Activated CD8-positive, alpha-beta memory T cell treated with anti-CD3 and anti-CD28 coated beads for 24 hours (primary cell): Measurements from ENCODE around the gene ARHGAP12.
"Not testable (repeated sequence)": the region's sequence is repeated elsewhere in the genome, so short reads cannot be mapped to it uniquely, and the experiment has no call there.

Experiments
- DNase-seq: peaks from one replicate; pipeline ENCODE4 v3.0.0-alpha.2; 2020

ARHGAP12 gene

GRCh38 chr10:31923389-31923788 lies 5.2 kb downstream of the ARHGAP12 start:
- no peak for DNase-seq

- no peak for DNase-seq
These were observed 7.6 kb downstream of the ARHGAP12 start for GRCh38 chr10:31921031-31921430.

- no peak for DNase-seq
These were observed 8.1 kb downstream of the ARHGAP12 start for GRCh38 chr10:31920538-31920937.

- no peak for DNase-seq
These were observed 9.8 kb downstream of the ARHGAP12 start for GRCh38 chr10:31918671-31919409.

- DNase-seq = no peak
These were observed 14.3 kb downstream of the ARHGAP12 start for GRCh38 chr10:31914370-31914769.

- DNase-seq = no peak
These were observed 15.5 kb downstream of the ARHGAP12 start for GRCh38 chr10:31912898-31913850.

GRCh38 chr10:31912289-31912688 lies 16.3 kb downstream of the ARHGAP12 start:
- no peak for DNase-seq

GRCh38 chr10:31910016-31910415 lies 18.6 kb downstream of the ARHGAP12 start:
- no peak for DNase-seq

GRCh38 chr10:31908157-31908556 lies 20.5 kb downstream of the ARHGAP12 start:
- DNase-seq = no peak

GRCh38 chr10:31906039-31906438 lies 22.6 kb downstream of the ARHGAP12 start:
- DNase-seq = no peak

GRCh38 chr10:31905586-31905985 lies 23.0 kb downstream of the ARHGAP12 start:
- DNase-seq = no peak

- no peak for DNase-seq
These were observed 26.0 kb downstream of the ARHGAP12 start for GRCh38 chr10:31902625-31903024.

- no peak for DNase-seq
These were observed 31.1 kb downstream of the ARHGAP12 start for GRCh38 chr10:31897506-31897905.

GRCh38 chr10:31896968-31897384 lies 31.7 kb downstream of the ARHGAP12 start:
- DNase-seq = no peak

- DNase-seq = not testable (repeated sequence)
These were observed 32.9 kb downstream of the ARHGAP12 start for GRCh38 chr10:31895722-31896121.

- DNase-seq = no peak
These were observed 40.2 kb downstream of the ARHGAP12 start for GRCh38 chr10:31888442-31888841.

- no peak for DNase-seq
These were observed 40.8 kb downstream of the ARHGAP12 start for GRCh38 chr10:31887850-31888249.

- DNase-seq = no peak
These were observed 41.7 kb downstream of the ARHGAP12 start for GRCh38 chr10:31886885-31887284.

GRCh38 chr10:31885971-31886370 lies 42.7 kb downstream of the ARHGAP12 start:
- no peak for DNase-seq

GRCh38 chr10:31884386-31884785 lies 44.2 kb downstream of the ARHGAP12 start:
- no peak for DNase-seq

GRCh38 chr10:31883397-31883796 lies 45.2 kb downstream of the ARHGAP12 start:
- no peak for DNase-seq

GRCh38 chr10:31878486-31878885 lies 50.1 kb downstream of the ARHGAP12 start:
- no peak for DNase-seq

- DNase-seq = no peak
These were observed 51.8 kb downstream of the ARHGAP12 start for GRCh38 chr10:31876652-31877352.
